H9 (cell line): ENCODE results near the gene ASMT. TPM values are rescaled to one million over a fixed set of nuclear protein-coding genes. Genes with fewer than 3 reads are reported as not detected.
"Not testable (repeated sequence)": the region's sequence is repeated elsewhere in the genome, so short reads cannot be mapped to it uniquely, and the experiment has no call there.

Source experiments
- DNase-seq: peaks from one replicate; pipeline ENCODE4 v3.0.0-alpha.2; 2017
- H2AFZ ChIP-seq: one replicate; pipeline ENCODE4 v1.6.1; 2013; ENCODE audit warnings: mild to moderate bottlenecking, low read length, control low read depth, moderate library complexity
- H2AK5ac ChIP-seq: 2 replicates; pipeline ENCODE4 v1.6.1; 2013; ENCODE audit warnings: low read length, control low read depth, mixed read lengths; ENCODE audit not compliant: insufficient read length
- H2BK120ac ChIP-seq: one replicate; pipeline ENCODE4 v1.6.1; 2013; ENCODE audit warnings: low read depth, mild to moderate bottlenecking, low read length, control low read depth, inconsistent platforms; ENCODE audit not compliant: poor library complexity, severe bottlenecking
- H2BK12ac ChIP-seq: 2 replicates; pipeline ENCODE4 v1.6.1; 2013; ENCODE audit warnings: low read length, control low read depth, mixed read lengths, low read depth; ENCODE audit not compliant: insufficient read length
- H2BK15ac ChIP-seq: 2 replicates; pipeline ENCODE4 v1.6.1; 2013; ENCODE audit warnings: low read depth, low read length, control low read depth
- H2BK20ac ChIP-seq: one replicate; pipeline ENCODE4 v1.6.1; 2013; ENCODE audit warnings: low read depth, mild to moderate bottlenecking, low read length, control low read depth, inconsistent platforms; ENCODE audit not compliant: poor library complexity, severe bottlenecking
- H2BK5ac ChIP-seq: 2 replicates; pipeline ENCODE4 v1.6.1; 2013; ENCODE audit warnings: low read length, control low read depth, mixed read lengths; ENCODE audit not compliant: insufficient read length
- H3K14ac ChIP-seq: 2 replicates; pipeline ENCODE4 v1.6.1; 2013; ENCODE audit warnings: low read length, control low read depth; ENCODE audit not compliant: insufficient read depth
- H3K18ac ChIP-seq: 2 replicates; pipeline ENCODE4 v1.6.1; 2013; ENCODE audit warnings: low read depth, mild to moderate bottlenecking, mixed read lengths, low read length, control low read depth; ENCODE audit not compliant: insufficient read length
- H3K23ac ChIP-seq: 2 replicates; pipeline ENCODE4 v1.6.1; 2013; ENCODE audit warnings: low read length, control low read depth, mixed read lengths, low read depth; ENCODE audit not compliant: insufficient read length
- H3K23me2 ChIP-seq: 2 replicates; pipeline ENCODE4 v1.6.1; 2013; ENCODE audit warnings: low read depth, mild to moderate bottlenecking, mixed read lengths, low read length, control low read depth; ENCODE audit not compliant: insufficient read length, poor library complexity, severe bottlenecking
- H3K27ac ChIP-seq: 2 replicates; pipeline ENCODE4 v1.5.1; 2013; ENCODE audit warnings: low read length, control low read depth, mixed read lengths, low read depth; ENCODE audit not compliant: insufficient read length
- H3K27me3 ChIP-seq: 2 replicates; pipeline ENCODE4 v1.6.1; 2013; ENCODE audit warnings: low read length, control low read depth, inconsistent platforms; ENCODE audit not compliant: insufficient read depth
- H3K4ac ChIP-seq: 2 replicates; pipeline ENCODE4 v1.6.1; 2013; ENCODE audit warnings: low read depth, mild to moderate bottlenecking, control low read depth, inconsistent platforms, low read length, moderate library complexity
- H3K4me1 ChIP-seq: 2 replicates; pipeline ENCODE4 v1.6.1; 2013; ENCODE audit warnings: low read length, control low read depth, inconsistent platforms; ENCODE audit not compliant: insufficient read depth
- H3K4me2 ChIP-seq: 2 replicates; pipeline ENCODE4 v1.6.1; 2013; ENCODE audit warnings: low read length, control low read depth, mixed read lengths; ENCODE audit not compliant: insufficient read length, insufficient read depth
- H3K56ac ChIP-seq: 2 replicates; pipeline ENCODE4 v1.6.1; 2013; ENCODE audit warnings: low read depth, mild to moderate bottlenecking, mixed read lengths, low read length, control low read depth; ENCODE audit not compliant: insufficient read length
- H3K79me1 ChIP-seq: 2 replicates; pipeline ENCODE4 v1.6.1; 2013; ENCODE audit warnings: low read depth, mild to moderate bottlenecking, moderate library complexity, low read length, control low read depth, inconsistent platforms; ENCODE audit not compliant: insufficient read depth, poor library complexity, severe bottlenecking
- H3K79me2 ChIP-seq: 2 replicates; pipeline ENCODE4 v1.6.1; 2013; ENCODE audit warnings: low read length, control low read depth, inconsistent platforms; ENCODE audit not compliant: insufficient read depth
- H3K9ac ChIP-seq: 2 replicates; pipeline ENCODE4 v1.6.1; 2013; ENCODE audit warnings: low read length, control low read depth, mixed read lengths; ENCODE audit not compliant: insufficient read length; ENCODE audit errors: extremely low read depth
- H3K9me3 ChIP-seq: one replicate; pipeline ENCODE4 v1.6.1; 2013; ENCODE audit warnings: low read depth, low read length, inconsistent platforms; ENCODE audit not compliant: control insufficient read depth
- H3T11ph ChIP-seq: one replicate; pipeline ENCODE4 v1.6.1; 2013; ENCODE audit warnings: mild to moderate bottlenecking, low read length, control low read depth, inconsistent platforms
- H4K20me1 ChIP-seq: one replicate; pipeline ENCODE4 v1.6.1; 2013; ENCODE audit not compliant: control insufficient read depth, insufficient read length, insufficient read depth
- H4K5ac ChIP-seq: 2 replicates; pipeline ENCODE4 v1.6.1; 2013; ENCODE audit warnings: low read depth, mild to moderate bottlenecking, mixed read lengths, low read length, control low read depth; ENCODE audit not compliant: insufficient read length
- H4K8ac ChIP-seq: replicated peaks from 2 replicates; pipeline ENCODE4 v1.6.1; 2013; ENCODE audit warnings: low read length, control low read depth, mixed read lengths, low read depth; ENCODE audit not compliant: insufficient read length
- H4K91ac ChIP-seq: 2 replicates; pipeline ENCODE4 v1.6.1; 2013; ENCODE audit warnings: low read depth, mild to moderate bottlenecking, moderate library complexity, mixed read lengths, low read length, control low read depth; ENCODE audit not compliant: insufficient read length
- H3K27ac Mint-ChIP-seq, 3 experiments: 2 replicates in 2 of 3; 3 replicates in 1 of 3; pipeline ENCODE4 v1.8.0; 2020 to 2021; ENCODE audit warnings: mixed read lengths in 3 of 3, mild to moderate bottlenecking in 1 of 3, moderate library complexity in 1 of 3
- H3K27me3 Mint-ChIP-seq: 2 replicates; pipeline ENCODE4 v1.8.0; 2021; ENCODE audit warnings: low read depth, mild to moderate bottlenecking, moderate library complexity, mixed read lengths
- H3K36me3 Mint-ChIP-seq, 3 experiments: 2 replicates in 2 of 3; 3 replicates in 1 of 3; pipeline ENCODE4 v1.8.0; 2020 to 2021; ENCODE audit warnings: low read depth in 3 of 3, mixed read lengths in 3 of 3; ENCODE audit not compliant: insufficient read depth in 1 of 3
- H3K4me1 Mint-ChIP-seq, 2 experiments: 2 replicates each; pipeline ENCODE4 v1.8.0; 2020; ENCODE audit warnings: mixed read lengths in 2 of 2
- H3K4me3 Mint-ChIP-seq, 2 experiments: 2 replicates in 1 of 2; 3 replicates in 1 of 2; pipeline ENCODE4 v1.8.0; 2020 to 2021; ENCODE audit warnings: mild to moderate bottlenecking in 2 of 2, mixed read lengths in 2 of 2, moderate library complexity in 1 of 2
- H3K9me3 Mint-ChIP-seq, 2 experiments: 2 replicates in 1 of 2; 3 replicates in 1 of 2; pipeline ENCODE4 v1.8.0; 2020; ENCODE audit warnings: mild to moderate bottlenecking in 2 of 2, mixed read lengths in 2 of 2, moderate library complexity in 1 of 2
- WGBS: extraction: QIAGEN DNeasy Blood & Tissue Kit; methylation state at CpG from one replicate; pipeline ENCODE4 v1.1.7; 2013; ENCODE audit warnings: missing lambda C conversion rate, low lambda C conversion rate, mixed read lengths; ENCODE audit not compliant: insufficient read length; ENCODE audit errors: extremely low coverage; 5-methylcytosine and 5-hydroxymethylcytosine counted together
- total RNA-seq: library from RNA; stranded (reverse); gene quantifications from 2 replicates; pipeline ENCODE4 v1.2.1, GENCODE V29; 2021

ASMT gene
- total RNA-seq, 1 experiment from 2014 or later, result 1.4 TPM

GRCh38 chrX:1682501-1682900 lies 67.6 kb downstream of the ASMT start:
- H3K4ac ChIP-seq, H3K27me3 Mint-ChIP-seq, H3K27ac ChIP-seq, H3K36me3 Mint-ChIP-seq, H3K18ac ChIP-seq, H3K9me3 Mint-ChIP-seq, H2BK15ac ChIP-seq, H3T11ph ChIP-seq, H3K56ac ChIP-seq, H4K91ac ChIP-seq, H4K8ac ChIP-seq, H3K27ac Mint-ChIP-seq, DNase-seq, H3K4me1 ChIP-seq, H4K5ac ChIP-seq, H4K20me1 ChIP-seq, H3K9ac ChIP-seq, H2AFZ ChIP-seq, H3K23me2 ChIP-seq, H2BK5ac ChIP-seq, H3K79me2 ChIP-seq, H3K27me3 ChIP-seq, H2BK20ac ChIP-seq, H2BK12ac ChIP-seq, H3K14ac ChIP-seq, H3K23ac ChIP-seq, H3K4me3 Mint-ChIP-seq, H2BK120ac ChIP-seq, H3K4me2 ChIP-seq, H3K9me3 ChIP-seq, H3K79me1 ChIP-seq, H2AK5ac ChIP-seq: not testable (repeated sequence)
- no CpG with 5 or more reads among the region's 4 CpGs for WGBS
- H3K4me1 Mint-ChIP-seq, result peaks cover 21 to 26% of the 10 kb centered on the region in 2 experiments

- H2BK20ac ChIP-seq, H3K4ac ChIP-seq, H3K9me3 Mint-ChIP-seq, H3K23me2 ChIP-seq, H4K5ac ChIP-seq, H3K79me2 ChIP-seq, H2BK120ac ChIP-seq, H3K27ac Mint-ChIP-seq, H2BK5ac ChIP-seq, H3K27ac ChIP-seq, H4K91ac ChIP-seq, H3K4me2 ChIP-seq, H2AK5ac ChIP-seq, H3K9ac ChIP-seq, H3K14ac ChIP-seq, H2BK12ac ChIP-seq, H3K79me1 ChIP-seq, H3K56ac ChIP-seq, H2AFZ ChIP-seq, H3K18ac ChIP-seq, H3K23ac ChIP-seq, H2BK15ac ChIP-seq, H3K27me3 ChIP-seq, DNase-seq, H3T11ph ChIP-seq, H3K4me1 ChIP-seq, H4K20me1 ChIP-seq, H3K27me3 Mint-ChIP-seq, H3K9me3 ChIP-seq, H3K36me3 Mint-ChIP-seq, H4K8ac ChIP-seq, H3K4me3 Mint-ChIP-seq: not testable (repeated sequence)
- peaks cover 5 to 10% of the 10 kb centered on the region in 2 experiments for H3K4me1 Mint-ChIP-seq
- WGBS, result no CpG with 5 or more reads among the region's 8 CpGs
These were observed 70.0 kb downstream of the ASMT start for GRCh38 chrX:1684883-1685282.
